GM10248 (cell line): ENCODE measurements around the gene THOC6.
"Not testable (repeated sequence)": the region's sequence is repeated elsewhere in the genome, so short reads cannot be mapped to it uniquely, and the experiment has no call there.

Experiments
- CTCF ChIA-PET: fragments of 300-600 bp; sonication (Branson Sonifier 250); formaldehyde crosslinking; extraction: SDS; loops from one replicate; lab custom pipeline; 2021; ENCODE audit warnings: antibody characterized with exemption; lab: Yijun Ruan, JAX
- POLR2A ChIA-PET: fragments of 350-650 bp; sonication (Branson Sonifier 250); formaldehyde crosslinking; extraction: SDS; loops from one replicate; lab custom pipeline; 2020; ENCODE audit warnings: antibody characterized with exemption; lab: Yijun Ruan, JAX
- DNase-seq: peaks from one replicate; pipeline ENCODE4 v3.0.0; 2012; ENCODE audit errors: extremely low spot score
- TF ChIP-seq, protein P1 (sequence below): IDR thresholded peaks from 2 replicates; pipeline ENCODE4 v1.5.1; 2012; ENCODE audit warnings: mild to moderate bottlenecking, low read depth; ENCODE audit errors: extremely low read depth, missing control alignments, control extremely low read depth

THOC6 gene

DNA sequence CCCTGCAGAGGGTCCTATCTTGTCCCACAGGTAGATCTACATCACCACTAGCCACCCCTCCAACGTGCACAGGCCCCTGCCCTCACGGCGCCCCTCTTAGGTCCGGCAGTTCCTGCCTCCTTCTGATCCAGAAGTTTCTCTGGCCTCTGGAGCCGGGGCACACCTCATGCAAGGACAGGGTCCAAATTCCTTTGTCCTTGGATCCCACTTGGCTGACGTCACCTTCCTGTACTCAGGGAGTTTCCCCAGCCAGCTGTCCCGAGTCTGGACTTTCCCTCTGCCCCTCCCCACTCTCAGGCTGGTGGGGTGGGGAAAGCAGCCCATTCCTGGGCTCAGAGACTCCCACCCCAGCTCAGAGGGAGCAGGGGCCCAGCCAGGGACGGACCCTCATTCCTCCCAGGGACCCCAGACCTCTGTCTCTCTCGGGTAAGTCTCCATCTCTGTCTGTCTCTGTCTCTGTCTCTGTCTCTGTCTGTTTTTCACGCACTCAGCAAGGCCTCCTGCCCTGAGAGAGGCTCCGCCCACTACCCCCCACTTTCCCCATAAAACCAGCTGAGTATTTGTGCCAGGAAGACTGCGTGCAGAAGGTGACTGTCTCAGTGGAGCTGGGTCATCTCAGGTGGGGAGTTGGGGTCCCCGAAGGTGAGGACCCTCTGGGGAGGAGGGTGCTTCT is 41.4 kb downstream of the THOC6 start, which contains the start of gene IL32:
IL32 (plus strand) TSS at position 572 of the 673 bp plus-strand sequence. CDS start 172 bp downstream, outside the sequence.
- DNase-seq, result peak; percentile 72
- POLR2A ChIA-PET, result no interaction called here
- TF ChIP-seq, protein P1, sequence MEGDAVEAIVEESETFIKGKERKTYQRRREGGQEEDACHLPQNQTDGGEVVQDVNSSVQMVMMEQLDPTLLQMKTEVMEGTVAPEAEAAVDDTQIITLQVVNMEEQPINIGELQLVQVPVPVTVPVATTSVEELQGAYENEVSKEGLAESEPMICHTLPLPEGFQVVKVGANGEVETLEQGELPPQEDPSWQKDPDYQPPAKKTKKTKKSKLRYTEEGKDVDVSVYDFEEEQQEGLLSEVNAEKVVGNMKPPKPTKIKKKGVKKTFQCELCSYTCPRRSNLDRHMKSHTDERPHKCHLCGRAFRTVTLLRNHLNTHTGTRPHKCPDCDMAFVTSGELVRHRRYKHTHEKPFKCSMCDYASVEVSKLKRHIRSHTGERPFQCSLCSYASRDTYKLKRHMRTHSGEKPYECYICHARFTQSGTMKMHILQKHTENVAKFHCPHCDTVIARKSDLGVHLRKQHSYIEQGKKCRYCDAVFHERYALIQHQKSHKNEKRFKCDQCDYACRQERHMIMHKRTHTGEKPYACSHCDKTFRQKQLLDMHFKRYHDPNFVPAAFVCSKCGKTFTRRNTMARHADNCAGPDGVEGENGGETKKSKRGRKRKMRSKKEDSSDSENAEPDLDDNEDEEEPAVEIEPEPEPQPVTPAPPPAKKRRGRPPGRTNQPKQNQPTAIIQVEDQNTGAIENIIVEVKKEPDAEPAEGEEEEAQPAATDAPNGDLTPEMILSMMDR, result no peak
- CTCF ChIA-PET, result interaction anchor here (0.9 to 5.8 kb wide), 7 partner anchors 11 to 85 kb away, joined by 3 to 43 read pairs (median 4); no protein-coding TSS in a partner anchor

DNA sequence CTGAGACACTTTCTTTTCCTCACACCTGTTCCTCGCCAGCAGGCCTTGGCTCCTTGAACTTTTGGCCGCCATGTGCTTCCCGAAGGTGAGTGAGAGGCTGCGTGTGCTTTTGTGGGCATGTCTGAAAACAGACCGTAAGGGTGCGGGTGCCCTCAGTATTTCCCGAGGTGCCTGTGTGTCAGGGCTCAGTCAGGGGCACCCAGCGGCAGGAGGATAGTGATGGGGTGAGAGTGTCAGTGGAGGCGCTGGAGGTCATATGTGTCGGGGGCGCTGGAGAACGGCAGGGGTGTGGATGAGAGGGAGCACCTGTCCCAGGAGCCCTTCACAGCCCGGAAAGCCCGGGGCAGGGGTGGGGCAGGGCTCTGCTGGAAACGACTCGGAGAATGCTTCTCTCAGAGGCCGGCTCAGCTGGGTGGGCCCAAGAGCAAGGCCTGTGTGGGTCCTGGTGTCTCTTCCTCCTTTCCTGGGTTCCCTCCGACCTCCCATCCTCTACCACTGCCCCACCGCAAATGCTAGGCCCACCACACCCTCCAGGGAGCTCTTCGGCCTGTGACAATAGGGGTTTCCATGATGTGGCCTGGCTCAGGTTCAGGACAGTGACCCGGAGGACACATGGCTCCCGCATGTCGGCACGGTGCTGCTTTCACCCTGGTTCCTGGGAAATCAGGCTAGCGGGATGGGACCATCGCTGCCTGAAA is 42.1 kb downstream of the THOC6 start:
- DNase-seq, result no peak
- ChIA-PET POLR2A (no interaction called here), CTCF (interaction anchor here (0.9 to 5.8 kb wide), 5 partner anchors 10 to 64 kb away, joined by 3 to 43 read pairs (median 8); no protein-coding TSS in a partner anchor)
- TF ChIP-seq, protein P1, result no peak

- TF ChIP-seq, protein P1, result no peak
- CTCF ChIA-PET, result interaction anchor here (2.0 to 5.8 kb wide), 3 partner anchors 34 to 63 kb away, joined by 8 to 43 read pairs (median 20); no protein-coding TSS in a partner anchor
- DNase-seq, result no peak
- POLR2A ChIA-PET, result interaction anchor here (0.8 kb wide), 1 partner anchor 8 kb away, joined by 3 read pairs; no protein-coding TSS in a partner anchor
Measured at GRCh38 chr16:3066440-3066748, 42.6 kb downstream of the THOC6 start.

- no peak for DNase-seq
- ChIA-PET POLR2A (no interaction called here), CTCF (interaction anchor here (2.3 kb wide), 1 partner anchor 9 kb away, joined by 11 read pairs; no protein-coding TSS in a partner anchor)
- TF ChIP-seq, protein P1, result no peak
Measured at GRCh38 chr16:3068487-3068886, 44.7 kb downstream of the THOC6 start.

DNA sequence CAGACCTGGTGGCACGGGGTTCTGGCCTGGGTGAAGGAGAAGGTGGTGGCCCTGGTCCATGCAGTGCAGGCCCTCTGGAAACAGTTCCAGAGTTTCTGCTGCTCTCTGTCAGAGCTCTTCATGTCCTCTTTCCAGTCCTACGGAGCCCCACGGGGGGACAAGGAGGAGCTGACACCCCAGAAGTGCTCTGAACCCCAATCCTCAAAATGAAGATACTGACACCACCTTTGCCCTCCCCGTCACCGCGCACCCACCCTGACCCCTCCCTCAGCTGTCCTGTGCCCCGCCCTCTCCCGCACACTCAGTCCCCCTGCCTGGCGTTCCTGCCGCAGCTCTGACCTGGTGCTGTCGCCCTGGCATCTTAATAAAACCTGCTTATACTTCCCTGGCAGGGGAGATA is 45.3 kb downstream of the THOC6 start:
- CTCF ChIA-PET, result interaction anchor here (0.9 to 2.3 kb wide), 2 partner anchors 9 to 10 kb away, joined by 3 to 11 read pairs; no protein-coding TSS in a partner anchor
- DNase-seq, POLR2A ChIA-PET: not testable (repeated sequence)

- CTCF ChIA-PET, result interaction anchor here (0.9 to 1.5 kb wide), 4 partner anchors 12 to 59 kb away, joined by 3 to 6 read pairs (median 3); no protein-coding TSS in a partner anchor
- TF ChIP-seq, protein P1, result no peak
- POLR2A ChIA-PET, result no interaction called here
- DNase-seq, result no peak
Measured at GRCh38 chr16:3070608-3071111, 46.8 kb downstream of the THOC6 start.
